ENCODE results near the gene GLRA1. TPM values are rescaled to one million over a fixed set of nuclear protein-coding genes. Genes with fewer than 3 reads are reported as not detected.

Gene GLRA1
- total RNA-seq, 1 donor from 2014 or later, result not detected

DNA sequence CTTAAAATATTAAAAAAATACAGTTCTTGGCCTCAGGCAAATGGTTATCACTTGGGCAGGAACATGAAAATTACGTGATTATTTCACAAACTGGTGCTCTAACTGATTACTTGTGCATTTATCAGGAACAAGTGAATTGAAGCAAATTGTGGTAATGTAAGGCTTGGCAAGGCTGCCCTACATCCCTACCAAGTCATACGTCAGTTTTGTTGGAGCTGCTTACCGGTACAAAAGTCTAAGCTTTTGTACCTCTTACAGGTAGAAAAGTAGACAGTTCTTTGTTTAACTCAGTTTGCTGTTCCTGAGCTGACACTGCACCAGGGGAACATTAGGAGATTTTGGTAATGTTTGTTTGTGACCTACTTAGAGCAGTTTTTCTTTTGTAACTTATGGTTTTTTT lies 150.7 kb downstream of the GLRA1 start:
- Histone ChIP-seq H3K4me1 (peaks cover 54% of the 10 kb centered on the region), H3K27me3 (no peaks in the 10 kb centered on the region), H3K36me3 (peaks cover 13% of the 10 kb centered on the region), H3K9me3 (no peaks in the 10 kb centered on the region), H3K4me3 (peak overlapping the region; percentile 86), H3K27ac (peak overlapping the region; percentile 18)
- DNase-seq (no peak), ATAC-seq (no peak)
- intact Hi-C loops (cut with DNase I), result no loop called here
- TF ChIP-seq, protein P1, sequence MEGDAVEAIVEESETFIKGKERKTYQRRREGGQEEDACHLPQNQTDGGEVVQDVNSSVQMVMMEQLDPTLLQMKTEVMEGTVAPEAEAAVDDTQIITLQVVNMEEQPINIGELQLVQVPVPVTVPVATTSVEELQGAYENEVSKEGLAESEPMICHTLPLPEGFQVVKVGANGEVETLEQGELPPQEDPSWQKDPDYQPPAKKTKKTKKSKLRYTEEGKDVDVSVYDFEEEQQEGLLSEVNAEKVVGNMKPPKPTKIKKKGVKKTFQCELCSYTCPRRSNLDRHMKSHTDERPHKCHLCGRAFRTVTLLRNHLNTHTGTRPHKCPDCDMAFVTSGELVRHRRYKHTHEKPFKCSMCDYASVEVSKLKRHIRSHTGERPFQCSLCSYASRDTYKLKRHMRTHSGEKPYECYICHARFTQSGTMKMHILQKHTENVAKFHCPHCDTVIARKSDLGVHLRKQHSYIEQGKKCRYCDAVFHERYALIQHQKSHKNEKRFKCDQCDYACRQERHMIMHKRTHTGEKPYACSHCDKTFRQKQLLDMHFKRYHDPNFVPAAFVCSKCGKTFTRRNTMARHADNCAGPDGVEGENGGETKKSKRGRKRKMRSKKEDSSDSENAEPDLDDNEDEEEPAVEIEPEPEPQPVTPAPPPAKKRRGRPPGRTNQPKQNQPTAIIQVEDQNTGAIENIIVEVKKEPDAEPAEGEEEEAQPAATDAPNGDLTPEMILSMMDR (IDR thresholded peaks at IDR 0.05), result no peak

DNA sequence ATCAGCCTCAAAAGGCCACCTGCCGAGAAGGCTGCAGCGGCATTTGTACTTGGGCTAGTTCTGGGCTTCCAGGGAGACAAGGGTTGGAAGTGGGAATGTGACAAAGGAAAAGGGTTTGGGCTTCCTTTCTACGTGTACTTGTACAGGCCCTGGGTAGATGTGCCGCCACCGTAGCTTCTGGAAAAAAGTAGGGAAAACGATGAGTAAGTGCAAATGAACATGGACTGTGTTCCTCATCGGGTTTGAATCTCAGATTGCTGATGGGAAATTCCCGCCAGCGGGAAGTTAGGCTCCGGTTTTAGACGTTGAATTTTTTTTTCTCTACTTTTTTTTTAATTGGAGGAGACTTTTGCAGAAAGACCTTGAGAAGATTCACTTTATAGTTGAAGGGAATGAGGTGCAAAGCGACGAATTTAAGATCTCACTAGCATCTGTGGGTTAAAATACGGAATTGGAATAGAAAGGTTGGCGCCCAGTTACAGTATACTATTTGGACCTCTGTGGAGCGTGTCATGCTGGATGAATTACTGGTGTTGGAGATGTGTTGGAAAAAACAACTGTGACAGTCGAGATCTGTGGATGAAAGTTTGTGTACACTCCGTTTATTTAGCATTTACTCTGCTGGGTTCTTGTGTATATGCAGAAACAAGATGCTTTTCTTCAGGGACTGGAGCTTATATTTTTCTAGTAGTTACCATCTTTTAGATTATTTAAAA lies 151.6 kb downstream of the GLRA1 start:
- peak overlapping the region; percentile 90 for H3K27ac ChIP-seq
- ATAC-seq, result no peak
- H3K4me1 ChIP-seq, result peaks cover 50% of the 10 kb centered on the region
- TF ChIP-seq, protein P1 (IDR thresholded peaks at IDR 0.05), result no peak
- DNase-seq, result no peak
- H3K9me3 ChIP-seq, result no peaks in the 10 kb centered on the region
- peak overlapping the region; percentile 86 for H3K4me3 ChIP-seq
- no peaks in the 10 kb centered on the region for H3K27me3 ChIP-seq
- H3K36me3 ChIP-seq, result peaks cover 3% of the 10 kb centered on the region
- intact Hi-C loops (cut with DNase I), result no loop called here

Other genes starting within 250 kb of the GLRA1 start
- gene SPARC, start 237.9 kb downstream of the GLRA1 start, total RNA-seq, result 1,248 TPM
- 62.4 TPM for gene ATOX1, start 166.2 kb downstream of the GLRA1 start, total RNA-seq
- 158 TPM for gene G3BP1, start 152.9 kb downstream of the GLRA1 start, total RNA-seq